WERI-Rb-1 (cell line): ENCODE results near the gene AKAP13.
"Not testable (repeated sequence)": the region's sequence is repeated elsewhere in the genome, so short reads cannot be mapped to it uniquely, and the experiment has no call there.

Source experiments
- DNase-seq: peaks from one replicate; pipeline ENCODE4 v3.0.0-alpha.2; 2020
- H3K27ac ChIP-seq: fragments of 250-450 bp; sonication (Bioruptor Pico); 2 replicates; pipeline ENCODE4 v1.5.1; 2020; ENCODE audit warnings: mild to moderate bottlenecking, moderate library complexity
- H3K27me3 ChIP-seq: fragments of 250-450 bp; sonication (Bioruptor Pico); 2 replicates; pipeline ENCODE4 v1.5.1; 2021; ENCODE audit warnings: mild to moderate bottlenecking, low read depth, moderate library complexity; ENCODE audit not compliant: insufficient read depth, severe bottlenecking
- H3K36me3 ChIP-seq: fragments of 250-450 bp; sonication (Bioruptor Pico); 2 replicates; pipeline ENCODE4 v1.5.1; 2020; ENCODE audit warnings: mild to moderate bottlenecking, moderate library complexity
- H3K4me3 ChIP-seq: 2 replicates; pipeline ENCODE4 v1.5.1; 2011; ENCODE audit warnings: low read depth, mild to moderate bottlenecking, control low read depth, low read length
- H3K9me3 ChIP-seq: fragments of 250-450 bp; sonication (Bioruptor Pico); 2 replicates; pipeline ENCODE4 v1.5.1; 2021; ENCODE audit warnings: mild to moderate bottlenecking, moderate library complexity; ENCODE audit not compliant: severe bottlenecking
- TF ChIP-seq, protein P1 (sequence below): IDR thresholded peaks from 2 replicates; pipeline ENCODE4 v1.5.1; 2011; ENCODE audit warnings: low read depth, mild to moderate bottlenecking, control low read depth, inconsistent platforms, low read length

Gene AKAP13

DNA sequence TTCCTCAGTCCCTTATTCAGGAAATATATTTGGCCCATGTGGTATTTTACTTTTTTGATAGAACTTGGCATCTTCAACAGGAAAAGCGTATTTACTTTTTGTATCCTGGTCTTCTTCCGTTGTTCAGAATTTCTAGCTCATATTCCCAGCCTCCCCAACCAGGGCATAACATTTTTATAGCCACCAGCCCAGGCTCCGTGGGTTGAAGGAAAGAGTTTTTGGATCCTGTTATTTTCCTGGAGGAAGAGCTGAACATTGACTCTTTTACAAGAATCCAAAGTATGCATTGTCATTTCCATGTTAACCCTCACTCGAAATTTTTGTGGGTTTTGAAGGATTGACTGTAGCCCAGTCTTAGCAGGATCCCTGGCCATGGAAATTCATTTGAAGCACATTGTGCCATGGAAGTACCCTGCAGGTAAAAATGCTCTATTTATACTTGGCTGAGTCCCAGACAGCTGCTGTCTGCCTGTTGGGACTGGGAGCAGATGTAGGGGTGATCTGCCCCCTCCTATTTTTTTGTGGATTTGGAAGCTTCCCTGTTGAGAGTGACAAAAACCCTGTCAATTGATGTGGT is 98.8 kb downstream of the AKAP13 start:
- Histone ChIP-seq H3K9me3 (no peaks in the 10 kb centered on the region), H3K27me3 (no peaks in the 10 kb centered on the region), H3K27ac (peak overlapping the region; percentile 88), H3K36me3 (no peaks in the 10 kb centered on the region; the same call in 1 of the 2 replicates), H3K4me3 (no peak overlapping the region)
- TF ChIP-seq, protein P1, sequence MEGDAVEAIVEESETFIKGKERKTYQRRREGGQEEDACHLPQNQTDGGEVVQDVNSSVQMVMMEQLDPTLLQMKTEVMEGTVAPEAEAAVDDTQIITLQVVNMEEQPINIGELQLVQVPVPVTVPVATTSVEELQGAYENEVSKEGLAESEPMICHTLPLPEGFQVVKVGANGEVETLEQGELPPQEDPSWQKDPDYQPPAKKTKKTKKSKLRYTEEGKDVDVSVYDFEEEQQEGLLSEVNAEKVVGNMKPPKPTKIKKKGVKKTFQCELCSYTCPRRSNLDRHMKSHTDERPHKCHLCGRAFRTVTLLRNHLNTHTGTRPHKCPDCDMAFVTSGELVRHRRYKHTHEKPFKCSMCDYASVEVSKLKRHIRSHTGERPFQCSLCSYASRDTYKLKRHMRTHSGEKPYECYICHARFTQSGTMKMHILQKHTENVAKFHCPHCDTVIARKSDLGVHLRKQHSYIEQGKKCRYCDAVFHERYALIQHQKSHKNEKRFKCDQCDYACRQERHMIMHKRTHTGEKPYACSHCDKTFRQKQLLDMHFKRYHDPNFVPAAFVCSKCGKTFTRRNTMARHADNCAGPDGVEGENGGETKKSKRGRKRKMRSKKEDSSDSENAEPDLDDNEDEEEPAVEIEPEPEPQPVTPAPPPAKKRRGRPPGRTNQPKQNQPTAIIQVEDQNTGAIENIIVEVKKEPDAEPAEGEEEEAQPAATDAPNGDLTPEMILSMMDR, result no peak
- DNase-seq, result no peak

DNA sequence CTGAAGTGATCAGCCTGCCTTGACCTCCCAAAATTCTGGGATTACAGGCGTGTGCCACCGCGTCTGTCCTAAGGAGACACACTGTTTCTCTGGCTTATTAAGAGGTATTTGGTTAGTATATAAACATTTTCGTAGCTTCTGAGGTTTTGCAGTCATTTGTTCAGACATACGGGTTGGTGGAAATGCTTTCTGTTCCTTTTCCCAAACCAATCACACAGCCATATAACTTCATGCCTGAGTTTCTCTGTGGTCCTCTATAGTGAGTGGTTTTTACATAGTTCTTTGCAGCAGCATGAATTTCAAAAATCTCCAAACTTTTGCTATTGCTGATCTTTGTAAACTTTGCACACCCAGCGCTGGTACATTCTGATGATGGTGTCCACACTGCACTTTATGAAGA is 100.5 kb downstream of the AKAP13 start:
- no peak for DNase-seq
- Histone ChIP-seq H3K9me3 (no peaks in the 10 kb centered on the region), H3K36me3 (no peaks in the 10 kb centered on the region), H3K27me3 (no peaks in the 10 kb centered on the region), H3K4me3 (no peak overlapping the region), H3K27ac (peak overlapping the region; percentile 88)
- TF ChIP-seq, protein P1, result no peak

- not testable (repeated sequence) for H3K27me3 ChIP-seq, H3K9me3 ChIP-seq, DNase-seq, H3K4me3 ChIP-seq, H3K36me3 ChIP-seq
- peak overlapping the region; percentile 88 for H3K27ac ChIP-seq
These were observed 101.1 kb downstream of the AKAP13 start for GRCh38 chr15:85481543-85481942.

GRCh38 chr15:85482894-85483293 is 102.5 kb downstream of the AKAP13 start:
- no peak for DNase-seq
- Histone ChIP-seq H3K9me3 (no peaks in the 10 kb centered on the region), H3K27ac (peak overlapping the region; percentile 88), H3K27me3 (no peaks in the 10 kb centered on the region), H3K36me3 (peaks cover 9% of the 10 kb centered on the region), H3K4me3 (no peak overlapping the region)
- TF ChIP-seq, protein P1, result no peak

GRCh38 chr15:85483955-85484354 is 103.6 kb downstream of the AKAP13 start:
- Histone ChIP-seq H3K4me3 (peak overlapping the region; percentile 13; the same call in 1 of the 2 replicates), H3K27ac (peak overlapping the region; percentile 88), H3K36me3 (peaks cover 18% of the 10 kb centered on the region)
- not testable (repeated sequence) for H3K9me3 ChIP-seq, H3K27me3 ChIP-seq
- DNase-seq, result peak; percentile 89

DNA sequence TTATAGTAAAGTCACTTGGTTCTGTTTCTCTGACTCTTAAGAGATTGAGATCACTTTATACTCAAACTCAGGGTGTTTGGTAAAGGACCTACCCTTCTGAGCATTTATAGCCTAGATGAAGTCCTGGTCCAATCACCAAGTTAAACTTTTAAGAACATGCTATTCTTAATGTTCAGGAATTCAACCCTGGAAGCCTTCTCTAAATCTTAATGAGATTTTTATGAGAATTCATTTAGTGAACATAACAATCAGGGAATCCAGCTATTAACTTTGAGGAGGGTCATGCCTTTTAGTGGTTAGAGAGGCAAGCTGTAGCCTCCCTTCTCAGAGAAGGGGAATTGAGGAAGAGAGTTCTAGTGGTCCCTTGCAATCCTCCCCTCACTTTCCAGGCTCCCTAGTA is 104.5 kb downstream of the AKAP13 start:
- H3K27ac ChIP-seq, result peak overlapping the region; percentile 88
- H3K27me3 ChIP-seq, DNase-seq, H3K4me3 ChIP-seq, H3K9me3 ChIP-seq: not testable (repeated sequence)
- peaks cover 27% of the 10 kb centered on the region for H3K36me3 ChIP-seq

GRCh38 chr15:85485956-85486567 is 105.7 kb downstream of the AKAP13 start:
- peak; percentile 79 for DNase-seq
- Histone ChIP-seq H3K36me3 (peaks cover 30% of the 10 kb centered on the region), H3K27ac (peak overlapping the region; percentile 18), H3K27me3 (no peaks in the 10 kb centered on the region), H3K4me3 (peak overlapping the region; percentile 14), H3K9me3 (no peaks in the 10 kb centered on the region)
- TF ChIP-seq, protein P1, result peak; percentile 61

DNA sequence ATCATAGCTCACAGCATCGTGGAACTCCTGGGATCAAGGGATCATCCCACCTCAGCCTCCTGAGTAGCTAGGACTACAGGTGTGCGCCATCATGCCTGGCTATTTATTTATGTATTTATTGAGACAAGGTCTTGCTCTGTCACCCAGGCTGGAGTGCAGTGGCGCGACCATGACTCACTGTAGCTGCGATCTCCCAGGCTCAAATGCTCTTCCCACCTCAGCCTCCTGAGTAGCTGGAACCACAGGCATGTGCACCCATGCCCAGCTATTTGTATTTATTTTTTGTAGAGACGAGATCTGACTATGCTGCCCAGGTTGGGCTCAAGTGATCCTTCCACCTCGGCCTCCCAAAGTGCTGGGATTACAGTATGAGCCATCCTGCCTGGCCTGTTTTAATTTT is 107.4 kb downstream of the AKAP13 start:
- not testable (repeated sequence) for H3K4me3 ChIP-seq, H3K27me3 ChIP-seq, DNase-seq, H3K9me3 ChIP-seq
- Histone ChIP-seq H3K27ac (peak overlapping the region; percentile 10), H3K36me3 (peaks cover 33% of the 10 kb centered on the region)
